ENCODE data around the gene SEMA4D.

SEMA4D gene

DNA sequence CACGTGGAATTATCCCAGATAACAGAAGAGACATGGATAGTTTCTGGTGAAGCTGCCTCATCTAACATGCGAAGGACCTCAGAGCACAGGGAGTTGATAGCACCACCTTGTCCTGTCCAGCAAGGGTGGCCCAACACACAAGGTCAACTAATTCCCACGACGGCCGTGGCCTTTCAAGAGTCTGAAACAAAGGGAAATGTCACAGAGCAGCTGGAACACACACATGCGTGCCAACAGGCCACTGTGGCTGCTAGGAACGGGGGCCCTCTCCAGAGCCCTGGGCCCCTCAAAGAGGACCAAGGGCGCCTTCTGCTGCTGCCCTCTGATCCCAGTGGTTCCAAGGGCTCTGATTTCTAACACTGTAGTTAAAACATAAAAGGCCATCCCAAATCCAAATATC is 128.9 kb downstream of the SEMA4D start:
- Histone ChIP-seq H3K27ac (no peak overlapping the region), H3K4me1 (ENCODE audit: low read depth, poor library complexity, severe bottlenecking) (no peaks in the 10 kb centered on the region)

DNA sequence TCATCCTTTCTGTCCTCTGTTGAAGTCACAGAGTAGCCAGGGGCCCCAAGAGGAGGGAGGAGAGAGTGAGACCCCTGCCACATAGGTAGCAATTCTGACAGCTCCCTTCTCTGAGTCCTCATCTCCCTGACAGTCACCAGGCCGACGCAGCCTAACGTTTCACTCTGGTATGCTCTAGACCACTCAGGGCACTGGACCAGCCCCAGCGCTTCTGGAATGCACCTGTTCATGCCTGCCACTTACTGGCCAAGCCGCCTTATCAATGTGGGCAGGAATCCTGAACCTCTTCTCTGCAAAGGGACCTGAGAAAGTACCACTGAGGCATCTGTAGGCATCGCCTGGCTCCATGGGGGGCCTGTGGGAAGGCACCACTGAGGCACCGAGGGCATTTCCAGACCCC is 129.4 kb downstream of the SEMA4D start:
- Histone ChIP-seq H2AFZ (ENCODE audit: low read depth) (no peak overlapping the region), H3K4me1 (ENCODE audit: low read depth, poor library complexity, severe bottlenecking) (no peaks in the 10 kb centered on the region), H3K9ac (no peak overlapping the region), H3K4me3 (IDR thresholded peaks at IDR 0.05; ENCODE audit: insufficient read depth, low read depth, low read length) (no peak overlapping the region), H4K20me1 (ENCODE audit: insufficient read depth) (no peaks in the 10 kb centered on the region), H3K36me3 (ENCODE audit: insufficient read depth) (no peaks in the 10 kb centered on the region), H3K27ac (no peak overlapping the region), H3K79me2 (ENCODE audit: insufficient read depth, low read depth) (no peaks in the 10 kb centered on the region), H3K4me2 (no peak overlapping the region), H3K27me3 (ENCODE audit: insufficient read depth, low read depth) (no peaks in the 10 kb centered on the region)
- no peak for TF ChIP-seq CTCF (conservative IDR thresholded peaks at IDR 0.05; ENCODE audit: low read depth, low read length)

More for the DNA sequence above, 128.9 kb downstream of the SEMA4D start:
- no peaks in the 10 kb centered on the region for H3K27me3 ChIP-seq (ENCODE audit: insufficient read depth, low read depth)
- no peak overlapping the region for H2AFZ ChIP-seq (ENCODE audit: low read depth)
- no peaks in the 10 kb centered on the region for H3K36me3 ChIP-seq (ENCODE audit: insufficient read depth)
- H3K4me2 ChIP-seq, result no peak overlapping the region
- H3K79me2 ChIP-seq (ENCODE audit: insufficient read depth, low read depth), result no peaks in the 10 kb centered on the region
- H3K9ac ChIP-seq, result no peak overlapping the region
- H3K4me3 ChIP-seq (IDR thresholded peaks at IDR 0.05; ENCODE audit: insufficient read depth, low read depth, low read length), result no peak overlapping the region
- no peaks in the 10 kb centered on the region for H4K20me1 ChIP-seq (ENCODE audit: insufficient read depth)
- TF ChIP-seq CTCF (conservative IDR thresholded peaks at IDR 0.05; ENCODE audit: low read depth, low read length), result no peak

- Histone ChIP-seq H3K79me2 (ENCODE audit: insufficient read depth, low read depth) (no peaks in the 10 kb centered on the region), H3K27ac (no peak overlapping the region), H3K27me3 (ENCODE audit: insufficient read depth, low read depth) (no peaks in the 10 kb centered on the region), H3K4me1 (ENCODE audit: low read depth, poor library complexity, severe bottlenecking) (no peaks in the 10 kb centered on the region), H3K4me3 (IDR thresholded peaks at IDR 0.05; ENCODE audit: insufficient read depth, low read depth, low read length) (no peak overlapping the region), H3K36me3 (ENCODE audit: insufficient read depth) (no peaks in the 10 kb centered on the region), H3K9ac (no peak overlapping the region), H4K20me1 (ENCODE audit: insufficient read depth) (no peaks in the 10 kb centered on the region), H3K4me2 (no peak overlapping the region), H2AFZ (ENCODE audit: low read depth) (no peak overlapping the region)
- TF ChIP-seq CTCF (conservative IDR thresholded peaks at IDR 0.05; ENCODE audit: low read depth, low read length), result no peak
These were observed 130.0 kb downstream of the SEMA4D start for GRCh38 chr9:89367726-89368437.

- H3K79me2 ChIP-seq (ENCODE audit: insufficient read depth, low read depth), result no peaks in the 10 kb centered on the region
- no peaks in the 10 kb centered on the region for H4K20me1 ChIP-seq (ENCODE audit: insufficient read depth)
- no peak overlapping the region for H3K4me2 ChIP-seq
- no peak overlapping the region for H3K4me3 ChIP-seq (IDR thresholded peaks at IDR 0.05; ENCODE audit: insufficient read depth, low read depth, low read length)
- H3K27me3 ChIP-seq (ENCODE audit: insufficient read depth, low read depth), result no peaks in the 10 kb centered on the region
- H2AFZ ChIP-seq (ENCODE audit: low read depth), result no peak overlapping the region
- TF ChIP-seq CTCF (conservative IDR thresholded peaks at IDR 0.05; ENCODE audit: low read depth, low read length), result no peak
- H3K4me1 ChIP-seq (ENCODE audit: low read depth, poor library complexity, severe bottlenecking), result no peaks in the 10 kb centered on the region
- no peak overlapping the region for H3K9ac ChIP-seq
- no peak overlapping the region for H3K27ac ChIP-seq
- H3K36me3 ChIP-seq (ENCODE audit: insufficient read depth), result no peaks in the 10 kb centered on the region
These were observed 130.6 kb downstream of the SEMA4D start for GRCh38 chr9:89367281-89367680.

All from KMS-11 (cell line).